Activated CD8-positive, alpha-beta memory T cell treated with anti-CD3 and anti-CD28 coated beads for 1 hour (primary cell): ENCODE data around the gene IPO8.

ENCODE experiments used
- DNase-seq, 2 donors: peaks; one replicate each; pipeline ENCODE4 v3.0.0-alpha.2; 2020; ENCODE audit warnings: low read depth in 1 of 2; ENCODE audit errors: extremely low read depth in 1 of 2

The IPO8 gene

GRCh38 chr12:30695199-30696102 is at the start of gene IPO8:
Gene IPO8, minus strand, starts transcription at chr12:30695869. Its CDS starts 222 bp downstream, at chr12:30695647.
- DNase-seq = peak; percentile 62 to 75

GRCh38 chr12:30744321-30744720 is 48.7 kb upstream of the IPO8 start:
- DNase-seq = no peak

- no peak for DNase-seq
Observed at GRCh38 chr12:30740274-30740673, 44.6 kb upstream of the IPO8 start.

- no peak for DNase-seq
Observed at GRCh38 chr12:30739020-30739419, 43.4 kb upstream of the IPO8 start.

GRCh38 chr12:30732954-30733637 is 37.4 kb upstream of the IPO8 start:
- no peak for DNase-seq

GRCh38 chr12:30730011-30730410 is 34.3 kb upstream of the IPO8 start:
- no peak for DNase-seq

- DNase-seq = no peak
Observed at GRCh38 chr12:30729547-30729946, 33.9 kb upstream of the IPO8 start.

- DNase-seq = no peak
Observed at GRCh38 chr12:30726647-30727046, 31.0 kb upstream of the IPO8 start.

GRCh38 chr12:30725739-30726138 is 30.1 kb upstream of the IPO8 start:
- no peak for DNase-seq

- DNase-seq = no peak
Observed at GRCh38 chr12:30719060-30719459, 23.4 kb upstream of the IPO8 start.

- DNase-seq = no peak
Observed at GRCh38 chr12:30707613-30708342, 12.1 kb upstream of the IPO8 start.

GRCh38 chr12:30706476-30706875 is 10.8 kb upstream of the IPO8 start:
- no peak for DNase-seq

GRCh38 chr12:30701056-30701455 is 5.4 kb upstream of the IPO8 start:
- no peak for DNase-seq

- DNase-seq = no peak
Observed at GRCh38 chr12:30700216-30700900, 4.7 kb upstream of the IPO8 start.

GRCh38 chr12:30698346-30698745 is 2.7 kb upstream of the IPO8 start:
- no peak for DNase-seq

GRCh38 chr12:30696943-30697342 is 1.3 kb upstream of the IPO8 start:
- no peak for DNase-seq

GRCh38 chr12:30696486-30696885 is 817 bp upstream of the IPO8 start:
- no peak for DNase-seq

- DNase-seq = no peak
Observed at GRCh38 chr12:30696103-30696408, 387 bp upstream of the IPO8 start.

- no peak for DNase-seq
Observed at GRCh38 chr12:30694412-30695198, 1.1 kb downstream of the IPO8 start.

- no peak for DNase-seq
Observed at GRCh38 chr12:30692470-30692869, 3.2 kb downstream of the IPO8 start.
